Urinary bladder (tissue), 4 donors: ENCODE measurements around the gene KRT80. TPM values are rescaled to one million over a fixed set of nuclear protein-coding genes. Genes with fewer than 3 reads are reported as not detected.
A peak's percentile ranks its signal among the peaks of the same experiment; 100 is the strongest.

Experiments used
- DNase-seq: peaks from one replicate; pipeline ENCODE4 v3.0.0-alpha.2; 2015; ENCODE audit errors: extremely low spot score
- H3K27ac ChIP-seq: one replicate; pipeline ENCODE4 v1.5.1; 2013; ENCODE audit warnings: low read depth, mild to moderate bottlenecking, moderate library complexity
- H3K36me3 ChIP-seq: one replicate; pipeline ENCODE4 v1.6.1; 2013; ENCODE audit warnings: mild to moderate bottlenecking, moderate library complexity; ENCODE audit not compliant: insufficient read depth
- H3K4me1 ChIP-seq: one replicate; pipeline ENCODE4 v1.6.1; 2013; ENCODE audit warnings: mild to moderate bottlenecking, moderate library complexity; ENCODE audit not compliant: insufficient read depth
- H3K4me3 ChIP-seq: one replicate; pipeline ENCODE4 v1.5.1; 2013; ENCODE audit warnings: low read depth, low read length
- WGBS: extraction: QIAGEN DNeasy Blood & Tissue Kit; methylation state at CpG from one replicate; pipeline ENCODE4 v1.1.7; 2013; 5-methylcytosine and 5-hydroxymethylcytosine counted together
- polyA plus RNA-seq: library from polyadenylated mRNA; stranded (reverse); fragments of 200-250 nt; gene quantifications from one replicate; pipeline ENCODE4 v1.2.3, GENCODE V29; 2013
- total RNA-seq: library from RNA; depleted of rRNA; stranded (reverse); fragments of >200 nt; gene quantifications from one replicate; pipeline ENCODE4 v1.2.3, GENCODE V29; 2014
- donor health status: healthy with polysubstance abuse.
- donor health status: healthy.

The KRT80 gene
- total and polyA plus RNA-seq, 2 donors = 1.7 to 3.0 TPM

GRCh38 chr12:52232674-52233461 is 41.1 kb upstream of the KRT80 start, which contains the start of gene KRT7:
Gene KRT7, plus strand, starts transcription at chr12:52233243. Its CDS starts 54 bp downstream, at chr12:52233297.
- H3K4me1 ChIP-seq = no peaks in the 10 kb centered on the region
- WGBS = 7% methylated on average over 58 of the region's 58 CpGs
- peak within 1 kb of the TSS; percentile 10 for H3K4me3 ChIP-seq
- no peaks in the 10 kb centered on the region for H3K36me3 ChIP-seq
- DNase-seq = no peak
- peak within 1 kb of the TSS; percentile 68 for H3K27ac ChIP-seq

DNA sequence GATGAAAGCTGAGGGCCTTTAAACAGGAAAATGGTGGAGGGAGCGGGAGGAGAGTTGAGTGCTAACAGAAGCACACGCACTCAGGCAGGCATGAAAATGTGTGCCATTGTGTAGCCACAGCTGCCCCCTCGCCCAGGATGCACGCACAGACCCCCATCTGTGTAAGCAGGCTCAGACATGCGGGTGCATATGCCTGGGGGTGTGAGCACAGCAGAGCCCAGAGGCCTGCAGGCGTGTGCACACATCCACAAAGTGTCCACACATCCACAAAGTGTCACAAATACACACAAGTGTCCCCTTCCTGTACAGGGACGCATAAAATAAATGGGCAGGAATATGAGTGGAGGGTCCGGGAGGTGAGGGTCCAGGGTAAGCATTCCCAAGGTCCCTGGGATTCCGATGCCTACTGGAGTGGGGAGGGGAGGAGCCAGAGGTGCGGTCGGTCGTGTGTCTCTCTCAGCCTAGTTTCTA is 40.4 kb upstream of the KRT80 start:
- Histone ChIP-seq H3K4me3 (no peak overlapping the region), H3K36me3 (no peaks in the 10 kb centered on the region), H3K4me1 (no peaks in the 10 kb centered on the region), H3K27ac (peak overlapping the region; percentile 68)
- no peak for DNase-seq
- 59% methylated on average over 12 of the region's 12 CpGs for WGBS

DNA sequence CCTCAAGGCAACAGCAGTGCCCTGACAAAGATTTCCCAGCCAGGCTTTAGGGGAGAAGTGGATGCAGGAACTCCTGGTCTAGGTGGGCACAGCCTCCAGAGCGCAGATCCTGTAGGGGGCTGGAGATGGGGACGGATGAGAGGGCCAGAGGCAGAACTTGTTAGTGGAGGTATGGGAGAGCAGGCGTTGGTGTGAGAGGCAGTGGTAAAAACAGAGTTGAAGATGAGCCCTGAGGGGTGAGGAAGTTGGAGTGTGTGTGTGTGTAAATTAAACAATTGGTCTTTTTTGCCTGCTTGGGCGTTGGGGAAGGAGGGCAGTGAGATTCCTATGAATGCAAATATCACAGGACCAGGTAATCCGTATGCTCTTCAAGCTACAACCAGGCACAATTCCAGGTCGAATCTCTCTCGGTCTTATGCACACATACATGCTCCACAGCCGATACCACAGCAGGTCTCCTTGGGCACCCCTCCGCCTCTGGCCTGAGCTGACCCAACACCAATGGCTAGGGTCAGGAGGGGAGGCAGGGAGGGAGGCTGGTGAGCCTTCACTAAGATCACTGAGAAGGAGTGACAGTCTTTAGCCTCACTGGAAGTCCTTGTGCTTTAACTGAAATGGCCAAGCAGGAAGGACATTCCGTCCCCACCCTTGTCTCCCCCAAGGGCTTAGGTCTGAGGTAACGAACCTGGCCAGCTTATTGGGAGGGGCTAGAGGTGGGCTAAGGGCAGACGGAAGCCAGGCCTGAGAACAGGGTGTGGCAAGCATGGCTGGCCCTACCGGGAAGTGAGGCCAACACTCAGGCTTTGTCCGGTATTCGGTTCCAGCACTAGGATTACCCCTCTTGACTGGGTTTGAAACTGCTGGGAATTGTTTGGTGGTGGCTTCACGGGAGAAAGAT is 39.7 kb upstream of the KRT80 start:
- WGBS = 68% methylated on average over 16 of the region's 16 CpGs
- no peak for DNase-seq
- H3K36me3 ChIP-seq = no peaks in the 10 kb centered on the region
- no peak overlapping the region for H3K4me3 ChIP-seq
- H3K27ac ChIP-seq = peak overlapping the region; percentile 68
- H3K4me1 ChIP-seq = no peaks in the 10 kb centered on the region

GRCh38 chr12:52230364-52231281 is 38.8 kb upstream of the KRT80 start:
- Histone ChIP-seq H3K4me3 (no peak overlapping the region), H3K36me3 (no peaks in the 10 kb centered on the region), H3K4me1 (no peaks in the 10 kb centered on the region), H3K27ac (peak overlapping the region; percentile 28)
- DNase-seq = no peak
- WGBS = 61% methylated on average over 8 of the region's 8 CpGs

- Histone ChIP-seq H3K4me1 (no peaks in the 10 kb centered on the region), H3K4me3 (no peak overlapping the region), H3K27ac (no peak overlapping the region), H3K36me3 (no peaks in the 10 kb centered on the region)
- no peak for DNase-seq
- 71% methylated on average over 2 of the region's 2 CpGs for WGBS
Measured at GRCh38 chr12:52229836-52230343, 38.1 kb upstream of the KRT80 start.

DNA sequence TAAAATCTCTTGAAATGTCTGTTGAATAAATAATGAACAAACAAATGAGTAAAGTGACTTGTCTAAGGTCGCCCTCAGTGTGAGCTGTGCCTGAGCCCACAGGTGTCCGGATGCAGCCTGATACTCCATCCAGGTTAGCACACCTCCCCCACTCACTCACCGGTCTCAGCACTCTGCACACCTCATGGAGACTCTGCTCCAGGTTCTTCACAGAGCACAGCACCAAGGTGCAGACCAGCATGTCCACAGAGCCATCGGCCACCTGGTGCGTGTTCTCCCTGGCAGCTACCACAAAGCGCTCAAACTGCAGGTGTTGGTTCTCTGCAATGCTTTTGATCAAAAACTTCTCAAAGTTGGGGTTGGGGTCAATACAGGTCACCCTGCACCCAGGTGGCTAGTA is 37.1 kb upstream of the KRT80 start:
- WGBS = 84% methylated on average over 6 of the region's 6 CpGs
- no peaks in the 10 kb centered on the region for H3K4me1 ChIP-seq
- DNase-seq = no peak
- no peak overlapping the region for H3K4me3 ChIP-seq
- H3K27ac ChIP-seq = no peak overlapping the region
- no peaks in the 10 kb centered on the region for H3K36me3 ChIP-seq

DNA sequence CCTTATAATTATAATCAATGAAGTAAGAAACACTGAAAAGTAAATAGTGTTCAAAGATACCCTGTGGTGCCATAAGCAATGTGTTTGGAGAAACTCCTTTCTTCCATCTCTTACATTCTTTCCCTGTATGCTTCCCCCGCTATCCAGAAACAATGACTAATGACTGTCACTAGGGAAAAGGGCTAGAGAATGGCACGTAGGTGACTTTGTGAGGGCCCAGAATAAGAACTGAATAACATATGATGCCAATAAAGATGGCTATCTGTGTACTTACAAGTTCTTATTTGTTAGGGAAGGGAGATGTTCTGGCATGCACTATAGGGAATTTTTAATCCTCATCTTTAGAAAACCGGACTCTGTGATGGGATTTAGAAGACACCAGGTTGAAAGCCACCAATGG is 36.6 kb upstream of the KRT80 start:
- H3K36me3 ChIP-seq = no peaks in the 10 kb centered on the region
- no peak for DNase-seq
- no peak overlapping the region for H3K27ac ChIP-seq
- no peak overlapping the region for H3K4me3 ChIP-seq
- WGBS = 52% methylated on average over 3 of the region's 3 CpGs
- no peaks in the 10 kb centered on the region for H3K4me1 ChIP-seq

- Histone ChIP-seq H3K4me1 (no peaks in the 10 kb centered on the region), H3K36me3 (no peaks in the 10 kb centered on the region), H3K4me3 (no peak overlapping the region), H3K27ac (no peak overlapping the region)
- WGBS = 79% methylated on average over 5 of the region's 5 CpGs
- DNase-seq = no peak
Measured at GRCh38 chr12:52227606-52228166, 35.9 kb upstream of the KRT80 start.

GRCh38 chr12:52226446-52226845 is 34.6 kb upstream of the KRT80 start:
- H3K4me1 ChIP-seq = no peaks in the 10 kb centered on the region

DNA sequence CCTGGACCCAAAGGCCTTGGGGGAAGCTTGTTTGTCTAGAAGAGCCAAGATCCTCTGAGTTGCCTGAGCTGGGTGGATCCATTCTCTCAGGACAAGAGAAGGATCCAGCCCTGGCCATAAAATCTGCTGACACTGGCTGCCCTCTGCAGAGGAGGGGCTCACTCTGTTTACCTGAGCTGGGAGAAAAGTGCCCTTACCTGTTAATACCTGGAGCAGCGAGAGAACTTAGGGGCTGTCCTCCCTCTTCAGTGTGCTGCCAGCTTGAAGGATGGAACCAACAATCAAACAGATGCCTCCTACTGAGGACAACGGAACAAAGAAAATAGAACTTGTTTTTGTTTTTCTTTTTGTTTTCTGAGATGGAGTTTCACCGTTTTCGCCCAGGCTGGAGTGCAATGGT is 33.9 kb upstream of the KRT80 start:
- Histone ChIP-seq H3K27ac (no peak overlapping the region), H3K4me3 (no peak overlapping the region), H3K36me3 (no peaks in the 10 kb centered on the region), H3K4me1 (no peaks in the 10 kb centered on the region)
- DNase-seq = no peak
- 85% methylated on average over 4 of the region's 4 CpGs for WGBS

More at GRCh38 chr12:52226446-52226845, 34.6 kb upstream of the KRT80 start:
- no peak for DNase-seq
- H3K27ac ChIP-seq = no peak overlapping the region
- no peaks in the 10 kb centered on the region for H3K36me3 ChIP-seq
- H3K4me3 ChIP-seq = no peak overlapping the region
- 62% methylated on average over 4 of the region's 4 CpGs for WGBS

GRCh38 chr12:52224151-52224550 is 32.3 kb upstream of the KRT80 start:
- Histone ChIP-seq H3K27ac (no peak overlapping the region), H3K4me3 (no peak overlapping the region), H3K4me1 (no peaks in the 10 kb centered on the region), H3K36me3 (no peaks in the 10 kb centered on the region)
- DNase-seq = no peak
- WGBS = 64% methylated on average over 3 of the region's 3 CpGs

DNA sequence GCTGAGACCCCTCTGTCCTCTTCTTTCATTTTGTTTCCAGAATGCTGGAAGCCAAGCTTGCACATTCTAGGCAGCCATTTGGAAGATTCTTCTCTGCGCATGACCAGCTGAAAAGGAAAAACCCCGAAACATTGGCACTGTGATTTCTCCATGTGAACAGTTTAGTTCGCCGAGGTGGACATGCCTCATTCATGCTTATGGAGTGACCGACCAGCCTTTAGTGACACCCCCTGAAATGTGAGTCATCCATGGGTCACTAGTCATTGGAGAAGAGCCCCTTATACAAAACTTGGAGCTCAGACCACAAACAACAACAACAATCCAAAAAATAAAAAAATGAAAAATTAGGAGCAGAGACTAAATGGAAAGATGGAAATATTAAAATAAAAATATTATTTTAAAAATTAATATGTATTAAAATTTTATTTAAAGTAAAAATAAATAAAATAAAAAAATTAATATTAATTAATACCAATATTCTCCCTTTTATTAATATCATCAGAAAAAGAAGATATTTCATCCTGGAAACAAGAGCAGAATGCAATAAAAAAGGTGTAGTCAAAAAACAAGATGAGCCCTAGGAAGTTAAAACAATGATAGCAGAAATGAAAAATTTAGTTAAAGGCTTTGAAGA is 31.7 kb upstream of the KRT80 start:
- H3K36me3 ChIP-seq = no peaks in the 10 kb centered on the region
- no peak overlapping the region for H3K4me3 ChIP-seq
- no peak for DNase-seq
- no peaks in the 10 kb centered on the region for H3K4me1 ChIP-seq
- no peak overlapping the region for H3K27ac ChIP-seq
- WGBS = 93% methylated on average over 5 of the region's 5 CpGs
